Measurements from ENCODE around the gene CERS6.
A peak's percentile ranks its signal among the peaks of the same experiment; 100 is the strongest.

CERS6 gene

DNA sequence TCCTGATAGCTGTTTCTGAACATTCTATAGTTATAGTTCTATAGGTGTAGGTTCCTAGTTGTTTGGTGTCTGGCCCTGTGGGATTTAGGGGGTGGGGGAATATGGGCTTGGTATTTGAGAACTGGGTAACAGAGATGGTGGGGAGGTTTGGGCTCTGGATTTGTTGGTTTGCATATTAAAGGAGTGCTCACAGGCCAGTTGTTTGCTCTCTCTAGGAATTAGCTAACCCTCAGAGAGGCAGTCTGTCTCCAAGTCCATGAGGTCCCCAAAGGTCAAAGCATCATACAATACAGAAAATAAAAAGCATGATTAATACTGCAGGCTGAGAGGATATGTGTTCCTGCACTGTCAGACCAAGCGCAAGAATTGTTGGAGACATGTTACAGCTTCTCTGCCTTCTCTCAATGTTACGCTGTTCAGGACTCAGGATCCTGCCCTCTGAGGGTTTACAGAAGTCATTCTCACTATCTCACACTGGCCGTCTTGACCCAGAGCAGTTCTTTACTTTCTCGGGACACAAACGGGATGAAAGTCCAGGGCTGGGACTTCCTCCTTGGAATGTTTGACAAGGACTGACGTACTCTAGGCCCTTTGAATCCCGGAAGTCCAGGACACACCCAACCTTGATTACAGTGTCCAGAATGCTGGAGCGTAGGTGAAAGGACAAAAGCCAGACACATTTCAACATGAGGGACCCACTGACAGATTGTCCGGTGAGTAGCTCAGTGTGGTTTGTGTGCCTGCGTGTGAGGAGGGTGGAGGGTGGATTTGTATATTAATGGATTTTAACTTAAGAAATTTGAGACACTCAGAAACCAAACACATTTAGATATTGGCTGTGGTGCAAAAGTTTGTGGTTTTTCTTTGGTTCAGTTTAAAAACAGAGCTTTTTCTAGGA is 346.1 kb downstream of the CERS6 start, which contains the start of gene NOSTRIN:
Gene NOSTRIN, plus strand, starts transcription at position 677 of the 898 bp plus-strand sequence. Its CDS starts 10 bp downstream, at position 687.
- no peak for DNase-seq (ENCODE audit: low read depth)

DNA sequence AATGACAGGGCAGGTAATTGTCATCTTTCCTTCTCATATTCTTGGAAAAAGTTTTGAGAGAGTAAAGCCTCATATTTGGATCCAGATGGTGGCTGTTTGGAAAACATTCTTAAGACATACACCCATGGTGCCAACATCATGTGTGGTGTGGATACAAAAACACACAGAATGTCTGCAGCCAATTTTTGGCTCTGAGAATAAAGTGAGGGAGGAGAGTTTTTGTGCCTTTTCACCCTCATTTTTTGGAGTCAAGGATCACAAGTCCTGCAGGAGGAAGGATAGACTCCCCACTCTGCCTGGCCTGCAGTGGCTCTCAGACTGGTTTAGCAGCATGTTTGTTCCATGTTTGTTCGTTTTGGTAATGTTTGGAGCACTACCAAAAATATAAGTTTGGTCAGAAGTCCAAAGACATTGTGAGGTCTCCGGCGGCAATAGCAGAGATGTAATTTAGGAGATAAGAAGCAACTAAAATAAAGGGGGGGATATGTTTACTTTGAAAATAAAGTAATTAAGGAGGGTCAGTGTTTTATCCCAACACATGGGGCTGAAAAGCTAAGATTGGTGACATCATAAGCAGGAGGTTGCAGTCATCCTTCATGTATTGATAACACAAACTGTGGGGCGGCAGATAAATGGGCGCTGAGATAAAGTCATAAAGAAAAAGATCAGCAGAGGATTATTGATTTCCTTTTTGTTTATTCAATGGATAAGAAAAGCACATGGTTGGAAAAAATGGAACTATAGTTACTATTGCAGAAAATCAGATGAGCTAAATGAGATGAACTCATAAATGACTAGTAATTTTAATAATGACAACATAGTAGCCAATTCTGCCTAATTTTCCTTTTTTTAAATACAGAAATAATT is 347.0 kb downstream of the CERS6 start:
- DNase-seq (ENCODE audit: low read depth), result no peak

DNA sequence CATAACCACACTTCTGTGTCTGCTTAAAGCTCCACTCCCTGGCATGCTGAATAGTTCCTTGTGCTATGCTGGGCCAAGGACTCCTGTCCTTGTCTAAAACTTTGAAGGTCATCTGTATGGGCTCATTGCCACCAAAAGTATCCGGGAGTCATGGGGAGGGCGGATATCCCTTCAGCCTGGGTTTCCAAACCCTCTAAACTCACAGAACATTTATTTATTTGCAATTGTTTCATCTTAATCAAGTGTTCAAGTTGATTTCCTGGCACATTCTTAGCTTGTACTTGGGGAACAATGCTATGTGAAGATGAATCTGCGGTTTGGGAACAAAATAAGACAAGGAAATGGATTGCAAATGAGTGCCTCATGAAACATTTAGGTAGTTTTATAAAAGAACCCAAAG is 348.1 kb downstream of the CERS6 start:
- DNase-seq (ENCODE audit: low read depth), result no peak

DNA sequence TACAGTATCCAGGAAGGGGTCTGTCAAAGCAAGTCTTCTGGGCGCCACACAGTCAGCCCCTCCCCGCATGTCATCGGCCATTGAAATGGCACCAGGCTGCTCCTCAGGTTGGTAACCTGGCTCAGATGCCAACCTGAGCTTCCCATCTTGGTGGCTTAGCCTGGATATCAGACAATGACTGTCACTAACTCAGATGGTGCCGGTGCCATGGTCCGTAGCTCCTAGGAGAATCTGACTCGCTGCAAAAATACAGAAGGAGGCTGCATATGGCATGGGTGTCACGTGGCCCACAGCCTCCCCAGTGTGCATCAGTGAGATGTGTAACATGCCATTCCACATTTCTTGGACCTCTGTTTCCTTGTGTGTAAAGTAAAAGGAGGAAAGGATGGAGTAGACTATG is 349.5 kb downstream of the CERS6 start:
- no peak for DNase-seq (ENCODE audit: low read depth)

DNA sequence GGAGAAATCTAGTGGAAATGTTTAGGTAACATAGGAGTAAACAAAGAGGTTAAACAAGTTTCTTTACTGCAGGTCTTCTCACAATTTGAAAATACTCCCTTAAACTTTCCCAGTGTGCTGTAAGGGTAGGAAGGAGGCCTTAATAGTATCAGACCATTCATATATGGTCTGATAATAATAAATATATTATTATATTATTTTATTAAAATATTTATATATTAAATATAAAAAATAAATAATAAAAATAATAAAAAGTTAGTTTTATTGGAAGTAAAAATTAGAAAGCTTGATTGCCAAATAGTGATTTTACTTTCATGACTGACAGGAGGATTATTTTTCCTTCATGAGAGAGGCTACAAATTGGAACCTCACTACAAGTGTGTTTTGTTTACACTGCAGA is 353.5 kb downstream of the CERS6 start:
- no peak for DNase-seq (ENCODE audit: low read depth)

DNA sequence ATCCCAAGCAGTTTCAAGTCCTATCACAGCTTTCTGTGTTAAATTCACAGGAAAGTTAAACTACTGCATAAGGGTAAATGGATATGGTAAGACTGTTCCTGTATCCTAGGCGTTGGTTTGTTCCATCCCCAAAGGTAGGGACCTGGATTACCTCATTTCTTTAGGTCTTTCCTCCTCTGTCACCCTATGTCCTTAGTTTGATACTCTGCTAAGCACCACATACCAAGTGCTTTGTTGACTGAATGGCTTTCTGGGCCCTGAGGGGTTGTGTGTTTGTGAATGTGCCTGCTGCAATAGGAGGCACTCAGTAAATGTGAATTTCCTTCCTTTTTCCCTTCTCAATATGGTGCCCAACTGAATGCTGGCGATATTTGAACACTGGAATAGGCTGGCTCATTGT is 354.2 kb downstream of the CERS6 start:
- no peak for DNase-seq (ENCODE audit: low read depth)

DNA sequence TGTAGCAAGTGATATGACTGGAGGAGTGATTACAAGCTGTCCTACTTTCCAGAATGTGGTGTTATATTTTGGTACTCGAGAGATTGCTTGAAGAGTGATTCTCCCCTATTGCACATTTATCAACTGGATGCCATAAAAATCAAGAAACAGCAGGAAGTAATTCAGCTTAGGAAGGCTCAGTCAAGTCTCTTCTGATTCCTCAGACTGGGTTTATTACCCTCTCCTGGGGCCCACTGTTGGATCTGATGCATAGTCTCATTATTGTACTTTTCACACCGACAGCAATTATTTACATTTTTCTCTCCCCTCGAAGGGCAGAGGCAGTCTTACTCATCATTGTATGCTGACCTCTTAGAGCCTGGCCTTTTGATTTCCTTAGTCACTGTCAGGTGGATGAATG is 355.6 kb downstream of the CERS6 start:
- DNase-seq (ENCODE audit: low read depth), result no peak

DNA sequence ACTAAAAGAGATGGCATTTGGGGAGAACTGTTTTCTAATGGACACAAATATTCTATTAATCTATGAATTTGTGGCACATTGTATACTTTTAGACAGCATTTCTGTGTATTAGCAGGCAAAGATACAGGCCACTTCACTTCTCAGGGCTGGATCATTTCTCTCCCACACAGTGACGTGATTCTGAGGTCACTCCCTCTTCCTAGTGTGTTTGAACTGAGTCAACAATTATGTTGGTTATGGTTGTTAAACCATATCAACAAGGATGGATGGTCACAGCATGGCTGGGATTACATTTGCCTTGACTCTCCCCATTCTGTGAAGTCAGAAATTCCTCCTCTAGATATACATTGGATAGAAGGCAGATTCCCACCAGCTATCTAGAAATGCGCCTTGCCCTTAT is 358.0 kb downstream of the CERS6 start:
- DNase-seq (ENCODE audit: low read depth), result no peak

DNA sequence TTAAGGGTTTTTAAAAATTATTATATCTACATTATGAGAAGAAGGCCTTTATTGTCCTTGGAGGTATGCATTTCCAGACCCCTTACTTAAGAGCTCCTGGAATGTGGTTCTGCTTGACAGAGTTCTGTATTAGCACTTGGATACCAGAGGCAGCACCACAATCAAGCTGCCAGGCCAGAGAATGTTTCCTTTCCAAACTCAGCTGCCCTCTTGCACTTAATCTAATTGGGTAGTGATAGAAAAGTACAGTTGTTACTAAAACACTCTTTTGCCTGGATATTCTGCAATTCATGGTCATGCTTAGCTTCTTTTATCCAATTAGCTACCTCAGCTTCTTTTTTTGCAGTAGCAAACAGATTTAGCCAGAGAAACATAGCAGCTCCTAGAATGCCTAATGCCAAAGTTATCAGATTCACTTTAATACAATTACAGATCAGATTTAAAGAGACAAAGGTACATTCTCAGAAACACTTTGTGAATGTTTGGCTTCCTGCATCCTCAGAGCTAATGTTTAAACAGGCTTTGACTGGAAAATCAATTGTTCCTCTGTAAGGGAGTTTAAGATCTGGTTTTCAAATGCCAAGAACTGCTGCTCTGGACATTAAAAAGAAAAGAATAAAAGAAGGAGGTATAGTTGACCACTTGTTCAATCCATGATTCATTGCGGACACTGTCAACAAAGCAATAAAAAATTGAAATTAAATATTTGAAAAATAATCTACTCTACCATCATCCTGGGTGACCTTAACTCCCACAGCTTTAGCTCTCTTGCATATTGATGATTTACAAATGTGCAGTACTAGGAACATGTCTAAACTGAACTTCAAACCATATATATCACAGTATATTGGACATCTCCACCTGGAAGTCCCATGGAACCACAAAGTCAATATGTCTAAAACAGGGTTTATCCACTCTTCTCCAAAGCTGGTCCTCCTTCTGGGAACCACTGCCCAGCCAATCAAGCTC is 359.2 kb downstream of the CERS6 start:
- DNase-seq (ENCODE audit: low read depth), result no peak

DNA sequence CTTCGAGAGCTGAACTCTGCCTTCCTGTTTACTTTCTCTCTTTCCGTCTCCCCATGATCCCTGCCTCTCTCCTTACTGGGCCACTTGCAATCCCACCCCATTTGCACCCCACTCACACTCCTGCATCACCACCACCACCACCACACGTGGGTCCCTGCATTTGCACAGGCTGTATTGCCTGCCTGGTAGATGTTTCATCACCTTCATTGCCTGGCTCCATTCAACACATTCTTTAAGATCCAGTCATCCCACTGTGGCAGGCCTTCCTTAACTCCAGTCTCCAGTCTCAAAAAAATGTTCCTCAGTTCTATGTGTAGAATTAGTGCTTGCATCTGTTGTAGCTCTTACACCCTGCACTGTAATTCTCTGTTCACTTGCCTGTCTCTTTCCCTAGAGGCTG is 360.3 kb downstream of the CERS6 start:
- DNase-seq (ENCODE audit: low read depth), result peak; percentile 42

DNA sequence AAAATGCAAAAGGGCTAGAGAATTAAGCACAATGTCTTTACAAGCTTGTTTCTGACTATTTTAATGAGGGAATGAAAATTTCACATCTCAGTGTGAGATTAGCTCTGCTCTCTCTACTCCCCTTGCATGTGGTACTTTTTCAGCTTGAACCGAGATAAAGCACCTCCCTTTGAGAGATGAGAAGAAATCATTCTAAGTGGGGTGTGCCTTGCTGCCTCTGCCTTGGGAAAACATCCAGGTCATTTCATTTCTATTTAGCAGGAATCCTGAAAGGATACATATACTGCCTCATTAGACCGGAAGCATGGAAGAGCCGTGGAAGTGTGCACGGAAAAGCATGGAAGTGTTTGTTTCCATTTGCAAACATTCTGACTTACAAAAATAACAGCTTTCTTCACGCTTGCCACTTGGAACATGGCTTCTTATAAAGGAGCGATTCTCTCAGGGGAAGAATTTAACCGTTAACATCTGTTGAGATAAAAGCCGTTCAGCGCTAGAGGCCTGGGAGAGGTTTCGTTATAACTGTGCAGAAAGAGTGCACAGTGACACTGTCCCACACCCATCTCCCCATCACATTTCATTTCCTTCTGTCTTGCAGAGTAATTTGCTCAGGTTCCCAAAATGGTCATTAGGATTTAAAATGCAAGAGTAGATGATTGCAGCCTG is 363.1 kb downstream of the CERS6 start:
- no peak for DNase-seq (ENCODE audit: low read depth)

DNA sequence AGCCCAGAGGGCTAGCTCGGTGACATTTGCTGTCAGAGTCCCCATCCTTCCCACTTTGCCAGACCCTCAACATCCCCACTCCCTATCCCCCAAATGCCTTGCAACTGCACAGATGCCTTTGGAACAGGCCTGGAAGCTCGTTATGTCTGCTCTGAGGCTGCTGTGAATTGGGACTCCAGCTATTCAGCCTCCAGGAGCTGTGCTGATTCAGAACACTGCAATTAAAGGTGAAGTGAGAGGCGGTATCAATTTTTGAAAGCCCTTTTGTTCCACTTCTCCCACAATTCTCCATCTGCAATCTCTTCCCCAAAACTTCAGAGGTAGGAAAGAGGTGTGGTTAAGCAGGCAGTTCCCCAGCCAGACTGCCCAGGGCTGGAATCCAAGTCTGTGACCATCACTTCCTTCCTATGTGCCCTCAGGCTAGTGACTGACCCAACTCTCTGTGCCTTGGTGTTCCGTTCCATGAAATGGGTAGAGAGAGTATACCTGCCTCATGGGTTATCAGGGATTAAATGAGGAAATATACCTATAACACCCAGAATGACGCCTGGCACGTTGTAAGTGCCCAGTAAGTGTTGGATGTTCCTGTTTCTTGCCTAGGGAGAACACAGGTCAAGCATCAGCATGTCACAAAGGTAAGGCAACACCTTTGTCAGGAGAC is 363.9 kb downstream of the CERS6 start:
- no peak for DNase-seq (ENCODE audit: low read depth)

DNA sequence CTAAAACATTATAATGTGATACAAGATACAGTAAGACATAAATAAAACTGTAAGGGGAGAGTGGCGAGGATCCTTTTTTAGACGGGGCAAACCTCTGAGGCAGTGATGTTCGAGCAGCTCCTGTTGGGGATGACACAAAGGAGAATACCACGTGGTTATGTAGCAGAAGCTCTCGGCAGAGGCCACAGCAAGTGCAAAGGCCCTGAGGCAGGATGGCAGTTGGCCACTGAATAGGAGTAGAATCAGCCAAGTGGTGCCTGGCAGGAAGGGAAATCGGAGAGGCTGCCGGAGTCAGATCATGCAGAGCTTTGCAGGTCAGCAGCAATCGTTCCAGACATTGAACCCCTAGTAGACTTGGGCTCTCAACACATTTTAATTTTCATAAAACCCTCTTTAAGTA is 365.5 kb downstream of the CERS6 start:
- DNase-seq (ENCODE audit: low read depth), result no peak

DNA sequence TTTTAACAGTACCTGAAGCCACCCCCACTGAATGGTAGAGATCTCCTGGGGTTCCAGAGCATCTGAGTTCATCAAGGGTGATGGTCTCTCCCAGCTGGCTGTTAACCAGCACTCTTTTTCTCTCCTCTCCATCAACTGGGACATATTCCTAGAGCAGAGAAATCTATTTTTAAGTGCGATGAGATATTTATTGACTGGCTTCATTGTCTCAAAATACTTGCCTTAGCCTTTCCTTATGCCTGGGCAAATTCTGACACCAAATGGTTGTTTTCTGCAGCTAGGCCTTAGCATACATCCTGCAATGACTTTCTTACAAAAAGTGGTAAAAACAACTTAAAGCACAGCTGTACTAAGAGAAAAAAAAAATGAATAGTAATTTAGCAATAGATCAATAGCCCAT is 365.9 kb downstream of the CERS6 start:
- DNase-seq (ENCODE audit: low read depth), result no peak

All from HS-27A (cell line).